ENCODE data around the gene NBL1. TPM values are rescaled to one million over a fixed set of nuclear protein-coding genes. Genes with fewer than 3 reads are reported as not detected.

The NBL1 gene
- total RNA-seq, 1 donor from 2014 or later, result 2.4 TPM

DNA sequence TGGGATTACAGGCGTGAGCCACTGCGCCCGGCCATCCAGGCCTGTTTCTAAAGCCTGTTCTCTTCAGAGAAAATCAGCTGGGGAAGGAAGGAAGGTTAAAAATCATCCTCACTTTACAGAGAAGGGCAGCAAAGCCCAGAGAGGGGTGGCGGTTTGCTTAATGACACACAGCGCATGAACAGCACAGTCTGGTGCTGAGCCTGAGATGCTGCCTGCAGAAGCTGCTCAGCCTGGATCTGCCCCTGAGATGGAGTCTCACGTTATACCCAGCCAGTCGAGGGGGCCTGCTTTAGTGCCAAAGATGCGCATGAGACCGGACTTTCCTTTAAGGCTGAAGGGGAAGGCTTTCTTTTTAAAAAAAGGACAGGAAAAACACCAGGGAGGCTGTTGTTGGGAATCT lies 41.9 kb downstream of the NBL1 start:
- peaks cover 2% of the 10 kb centered on the region for H4K20me1 ChIP-seq (ENCODE audit: low read depth)
- H3K27ac ChIP-seq, result no peak overlapping the region
- no peaks in the 10 kb centered on the region for H3K36me3 Mint-ChIP-seq
- H3F3A ChIP-seq (ENCODE audit: low read depth), result peaks cover 26% of the 10 kb centered on the region
- H3K4me1 Mint-ChIP-seq, result peaks cover 3% of the 10 kb centered on the region
- H3K4me3 Mint-ChIP-seq, result no peak overlapping the region
- no peak for DNase-seq (ENCODE audit: low spot score)
- H3K4me2 ChIP-seq, result no peak overlapping the region
- no peak for TF ChIP-seq CTCF (IDR thresholded peaks at IDR 0.05)
- TF ChIP-seq EZH2 (IDR thresholded peaks at IDR 0.05), result no peak
- TF ChIP-seq EZH2phosphoT487 (IDR thresholded peaks at IDR 0.05), result no peak
- peaks cover 6% of the 10 kb centered on the region for H3K4me1 ChIP-seq
- no peak overlapping the region for H2AFZ ChIP-seq (replicated peaks)
- no peaks in the 10 kb centered on the region for H3K79me2 ChIP-seq (ENCODE audit: low read depth)
- H3K27ac Mint-ChIP-seq, result no peak overlapping the region
- H3K4me3 ChIP-seq, result no peak overlapping the region
- peaks cover 9% of the 10 kb centered on the region for H3K27me3 Mint-ChIP-seq (ENCODE audit: insufficient read depth, low read depth)
- no peaks in the 10 kb centered on the region for H3K27me3 ChIP-seq
- no peaks in the 10 kb centered on the region for H3K9me3 Mint-ChIP-seq
- H3K36me3 ChIP-seq, result no peaks in the 10 kb centered on the region
- no peaks in the 10 kb centered on the region for H3K9me3 ChIP-seq (ENCODE audit: low read depth)
- H3K9ac ChIP-seq, result no peak overlapping the region

- peaks cover 9% of the 10 kb centered on the region for H3K27me3 Mint-ChIP-seq (ENCODE audit: insufficient read depth, low read depth)
- H3K9me3 Mint-ChIP-seq, result no peaks in the 10 kb centered on the region
- no peaks in the 10 kb centered on the region for H3K4me1 Mint-ChIP-seq
- no peak for TF ChIP-seq CTCF (IDR thresholded peaks at IDR 0.05)
- no peak for TF ChIP-seq EZH2 (IDR thresholded peaks at IDR 0.05)
- no peak for TF ChIP-seq EZH2phosphoT487 (IDR thresholded peaks at IDR 0.05)
- no peak overlapping the region for H2AFZ ChIP-seq (replicated peaks)
- no peak overlapping the region for H3K4me3 ChIP-seq
- H3F3A ChIP-seq (ENCODE audit: low read depth), result peaks cover 26% of the 10 kb centered on the region
- no peaks in the 10 kb centered on the region for H3K36me3 Mint-ChIP-seq
- no peak overlapping the region for H3K4me2 ChIP-seq
- no peaks in the 10 kb centered on the region for H3K9me3 ChIP-seq (ENCODE audit: low read depth)
- no peaks in the 10 kb centered on the region for H3K36me3 ChIP-seq
- no peak overlapping the region for H3K4me3 Mint-ChIP-seq
- DNase-seq (ENCODE audit: low spot score), result no peak
- no peaks in the 10 kb centered on the region for H3K27me3 ChIP-seq
- no peak overlapping the region for H3K27ac Mint-ChIP-seq
- no peaks in the 10 kb centered on the region for H4K20me1 ChIP-seq (ENCODE audit: low read depth)
- peaks cover 6% of the 10 kb centered on the region for H3K4me1 ChIP-seq
- H3K9ac ChIP-seq, result no peak overlapping the region
- H3K27ac ChIP-seq, result no peak overlapping the region
- H3K79me2 ChIP-seq (ENCODE audit: low read depth), result no peaks in the 10 kb centered on the region
These were observed 43.3 kb downstream of the NBL1 start for GRCh38 chr1:19687414-19687813.

DNA sequence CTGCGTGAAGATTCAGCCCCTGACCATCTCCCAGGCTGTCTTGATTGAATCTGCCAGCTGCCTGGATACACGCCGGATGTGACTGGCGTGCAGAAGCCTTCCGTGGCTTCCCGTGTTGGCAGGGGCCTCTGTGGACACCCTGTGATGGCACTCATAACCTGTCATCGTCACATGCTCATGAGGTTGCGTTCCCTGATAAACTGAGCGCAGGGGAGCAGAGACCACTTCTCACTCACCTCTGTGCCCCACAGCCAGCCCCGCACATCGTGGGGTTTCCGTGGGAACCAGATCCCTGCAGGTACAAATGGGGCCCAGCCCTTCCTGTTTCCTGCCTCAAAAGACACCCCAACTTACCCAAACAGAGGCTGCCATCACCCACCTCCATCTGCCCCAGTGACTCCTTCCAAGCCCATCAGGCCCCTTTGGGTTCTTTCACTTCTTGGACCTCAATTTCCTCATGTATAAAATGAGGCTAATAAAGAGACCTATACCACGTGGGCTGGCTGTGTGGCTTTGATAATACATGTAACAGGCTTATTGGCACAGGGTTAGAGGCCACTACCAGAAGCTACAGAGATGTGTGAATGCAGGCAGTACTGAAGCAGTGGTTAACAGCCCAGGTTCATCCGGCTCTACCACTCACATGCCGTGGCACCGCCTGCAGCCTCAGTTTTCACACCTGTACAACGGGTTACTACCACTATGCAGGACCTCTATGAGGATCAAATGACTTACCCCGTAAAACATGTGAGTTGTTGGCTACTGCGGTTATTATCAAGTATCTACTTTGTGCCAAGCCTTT lies 44.1 kb downstream of the NBL1 start:
- Histone ChIP-seq H3F3A (ENCODE audit: low read depth) (peaks cover 26% of the 10 kb centered on the region), H3K36me3 (no peaks in the 10 kb centered on the region), H3K27ac (no peak overlapping the region), H4K20me1 (ENCODE audit: low read depth) (no peaks in the 10 kb centered on the region), H3K4me1 (peaks cover 6% of the 10 kb centered on the region), H3K79me2 (ENCODE audit: low read depth) (no peaks in the 10 kb centered on the region), H3K9me3 (ENCODE audit: low read depth) (no peaks in the 10 kb centered on the region), H3K27me3 (no peaks in the 10 kb centered on the region), H3K4me3 (no peak overlapping the region), H2AFZ (replicated peaks) (no peak overlapping the region), H3K4me2 (no peak overlapping the region), H3K9ac (no peak overlapping the region)
- TF ChIP-seq EZH2 (IDR thresholded peaks at IDR 0.05), result no peak
- no peak for TF ChIP-seq EZH2phosphoT487 (IDR thresholded peaks at IDR 0.05)
- TF ChIP-seq CTCF (IDR thresholded peaks at IDR 0.05), result no peak
- no peak overlapping the region for H3K4me3 Mint-ChIP-seq
- DNase-seq (ENCODE audit: low spot score), result no peak
- H3K27me3 Mint-ChIP-seq (ENCODE audit: insufficient read depth, low read depth), result peaks cover 7% of the 10 kb centered on the region
- no peaks in the 10 kb centered on the region for H3K9me3 Mint-ChIP-seq
- H3K36me3 Mint-ChIP-seq, result no peaks in the 10 kb centered on the region
- no peaks in the 10 kb centered on the region for H3K4me1 Mint-ChIP-seq
- no peak overlapping the region for H3K27ac Mint-ChIP-seq
